Measurements from ENCODE around the gene C6orf47. TPM values are rescaled to one million over a fixed set of nuclear protein-coding genes. Genes with fewer than 3 reads are reported as not detected.

Gene C6orf47
- total RNA-seq, 1 experiment from 2014 or later = 17.8 TPM

DNA sequence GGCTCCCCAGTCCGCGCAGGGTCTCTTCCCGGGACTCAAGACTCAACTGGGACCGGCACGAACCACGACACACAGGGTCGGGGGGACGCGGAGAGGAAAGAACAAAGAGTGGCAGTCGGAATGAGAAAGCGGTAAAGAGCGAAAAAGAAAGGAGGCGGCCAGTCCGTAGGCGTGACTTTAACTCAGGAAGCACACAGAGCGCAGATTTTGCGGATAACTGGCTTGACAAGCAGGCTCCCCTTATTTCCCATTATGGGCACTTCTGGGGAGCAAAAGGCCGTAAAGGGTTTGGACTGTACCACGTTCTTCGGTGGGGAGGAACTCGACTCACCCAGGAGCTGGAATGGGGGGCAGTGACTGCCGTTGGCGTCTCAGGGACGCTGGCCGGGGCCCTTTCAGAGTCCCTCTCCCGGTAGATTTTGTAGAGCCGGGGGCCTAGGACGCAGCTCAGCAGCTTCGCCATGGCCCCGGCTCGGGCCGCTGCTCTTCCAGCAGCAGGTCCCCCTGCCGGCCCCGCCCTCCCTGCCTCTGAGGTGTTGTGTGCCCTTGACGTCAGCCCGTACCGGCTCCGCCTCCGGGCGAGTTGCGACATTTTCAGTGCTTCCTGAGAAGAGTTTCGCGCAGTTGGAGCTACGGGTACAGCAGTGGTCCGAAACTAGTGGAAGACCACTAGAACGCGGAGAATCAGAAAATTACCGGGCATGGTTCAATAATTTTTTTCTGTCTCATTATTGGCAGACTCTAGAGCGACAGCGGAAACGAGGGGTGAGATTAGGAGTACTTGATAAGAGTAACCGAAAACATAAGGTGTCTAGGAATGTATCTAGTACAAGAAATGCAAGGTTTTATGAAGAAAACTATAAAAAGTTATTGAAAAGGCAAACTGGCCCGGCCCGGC is 42.5 kb upstream of the C6orf47 start, which contains the start of gene ABHD16A:
ABHD16A (minus strand) TSS at position 506 of the 898 bp plus-strand sequence; CDS start at position 463, 43 bp downstream.
- Histone ChIP-seq H3K27me3 (ENCODE audit: insufficient read depth, low read depth) (no peaks in the 10 kb centered on the region), H3K4me3 (peak within 1 kb of the TSS; percentile 83), H4K20me1 (ENCODE audit: insufficient read depth) (no peaks in the 10 kb centered on the region), H3K4me1 (replicated peaks; ENCODE audit: insufficient read depth) (peaks cover 14% of the 10 kb centered on the region), H2AFZ (peak within 1 kb of the TSS; percentile 88), H3K79me2 (ENCODE audit: low read depth) (peaks cover 25% of the 10 kb centered on the region), H3K9me3 (ENCODE audit: insufficient read depth, low read depth) (no peaks in the 10 kb centered on the region), H3K4me2 (peak within 1 kb of the TSS; percentile 97), H3K9me2 (ENCODE audit: insufficient read depth) (no peaks in the 10 kb centered on the region), H3K36me3 (ENCODE audit: low read depth) (0 out of 2 replicates have a peak, but pooled peaks cover 3% of the 10 kb centered on the region), H3F3A (ENCODE audit: insufficient read depth, low read depth) (no peaks in the 10 kb centered on the region), H3K27ac (peak within 1 kb of the TSS; percentile 77)
- intact Hi-C loops (cut with micrococcal nuclease; ENCODE audit: unreplicated experiment) = loop anchor here (2.0 kb wide), 2 partner anchors 36 to 50 kb away; partner anchors contain the start of gene BAG6
- ChIA-PET CTCF (no interaction called here), POLR2A (ENCODE audit: unreplicated experiment) (interaction anchor here (0.5 to 0.7 kb wide), 4 partner anchors 17 to 487 kb away, joined by 3 to 15 read pairs (median 4); partner anchors contain the start of gene PBX2)
- DNase-seq = peak; percentile 93 to 96
- TSS peak; percentile 49 for BruUV-seq (replicated peaks)
- TF ChIP-seq EZH2 (IDR thresholded peaks at IDR 0.05; ENCODE audit: low read depth) = no peak
- TF ChIP-seq, protein P1, sequence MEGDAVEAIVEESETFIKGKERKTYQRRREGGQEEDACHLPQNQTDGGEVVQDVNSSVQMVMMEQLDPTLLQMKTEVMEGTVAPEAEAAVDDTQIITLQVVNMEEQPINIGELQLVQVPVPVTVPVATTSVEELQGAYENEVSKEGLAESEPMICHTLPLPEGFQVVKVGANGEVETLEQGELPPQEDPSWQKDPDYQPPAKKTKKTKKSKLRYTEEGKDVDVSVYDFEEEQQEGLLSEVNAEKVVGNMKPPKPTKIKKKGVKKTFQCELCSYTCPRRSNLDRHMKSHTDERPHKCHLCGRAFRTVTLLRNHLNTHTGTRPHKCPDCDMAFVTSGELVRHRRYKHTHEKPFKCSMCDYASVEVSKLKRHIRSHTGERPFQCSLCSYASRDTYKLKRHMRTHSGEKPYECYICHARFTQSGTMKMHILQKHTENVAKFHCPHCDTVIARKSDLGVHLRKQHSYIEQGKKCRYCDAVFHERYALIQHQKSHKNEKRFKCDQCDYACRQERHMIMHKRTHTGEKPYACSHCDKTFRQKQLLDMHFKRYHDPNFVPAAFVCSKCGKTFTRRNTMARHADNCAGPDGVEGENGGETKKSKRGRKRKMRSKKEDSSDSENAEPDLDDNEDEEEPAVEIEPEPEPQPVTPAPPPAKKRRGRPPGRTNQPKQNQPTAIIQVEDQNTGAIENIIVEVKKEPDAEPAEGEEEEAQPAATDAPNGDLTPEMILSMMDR (conservative IDR thresholded peaks at IDR 0.05) = no peak

GRCh38 chr6:31702405-31702818 is 41.8 kb upstream of the C6orf47 start:
- intact Hi-C loops (cut with micrococcal nuclease; ENCODE audit: unreplicated experiment) = loop anchor here (2.0 kb wide), 2 partner anchors 36 to 50 kb away; partner anchors contain the start of gene BAG6
- BruUV-seq (replicated peaks) = no TSS peak
- TF ChIP-seq, protein P1 (conservative IDR thresholded peaks at IDR 0.05) = no peak
- TF ChIP-seq EZH2 (IDR thresholded peaks at IDR 0.05; ENCODE audit: low read depth) = no peak
- ChIA-PET POLR2A (ENCODE audit: unreplicated experiment) (interaction anchor here (0.5 to 0.7 kb wide), 4 partner anchors 36 to 488 kb away, joined by 4 to 7 read pairs (median 4); partner anchors contain the start of genes HSPA1B and PBX2), CTCF (no interaction called here)
- H3K4me3 ChIP-seq = peak overlapping the region; percentile 83
- no peaks in the 10 kb centered on the region for H3F3A ChIP-seq (ENCODE audit: insufficient read depth, low read depth)
- peak overlapping the region; percentile 97 for H3K4me2 ChIP-seq
- H3K4me1 ChIP-seq (replicated peaks; ENCODE audit: insufficient read depth) = peaks cover 14% of the 10 kb centered on the region
- H3K9me2 ChIP-seq (ENCODE audit: insufficient read depth) = no peaks in the 10 kb centered on the region
- H2AFZ ChIP-seq = peak overlapping the region; percentile 88
- H3K9me3 ChIP-seq (ENCODE audit: insufficient read depth, low read depth) = no peaks in the 10 kb centered on the region
- H3K36me3 ChIP-seq (ENCODE audit: low read depth) = 0 out of 2 replicates have a peak, but pooled peaks cover 3% of the 10 kb centered on the region
- peak overlapping the region; percentile 77 for H3K27ac ChIP-seq
- no peak for DNase-seq
- H3K27me3 ChIP-seq (ENCODE audit: insufficient read depth, low read depth) = no peaks in the 10 kb centered on the region
- peaks cover 25% of the 10 kb centered on the region for H3K79me2 ChIP-seq (ENCODE audit: low read depth)
- no peaks in the 10 kb centered on the region; the same call in 1 of the 2 replicates for H4K20me1 ChIP-seq (ENCODE audit: insufficient read depth)

- Histone ChIP-seq H3K4me3 (peak overlapping the region; percentile 83), H3K27me3 (ENCODE audit: insufficient read depth, low read depth) (no peaks in the 10 kb centered on the region), H3K4me2 (peak overlapping the region; percentile 97), H4K20me1 (ENCODE audit: insufficient read depth) (no peaks in the 10 kb centered on the region; the same call in 1 of the 2 replicates), H3K79me2 (ENCODE audit: low read depth) (peaks cover 25% of the 10 kb centered on the region), H3K9me3 (ENCODE audit: insufficient read depth, low read depth) (no peaks in the 10 kb centered on the region), H3K27ac (peak overlapping the region; percentile 77; the same call in 1 of the 2 replicates), H3F3A (ENCODE audit: insufficient read depth, low read depth) (no peaks in the 10 kb centered on the region), H3K36me3 (ENCODE audit: low read depth) (peaks cover 4% of the 10 kb centered on the region; the same call in 1 of the 2 replicates), H2AFZ (peak overlapping the region; percentile 88), H3K9me2 (ENCODE audit: insufficient read depth) (no peaks in the 10 kb centered on the region), H3K4me1 (replicated peaks; ENCODE audit: insufficient read depth) (peaks cover 14% of the 10 kb centered on the region)
- POLR2A ChIA-PET (ENCODE audit: unreplicated experiment) = interaction anchor here (0.5 to 0.7 kb wide), 3 partner anchors 37 to 125 kb away, joined by 4 to 7 read pairs (median 5); partner anchors contain the start of gene HSPA1B
- DNase-seq = no peak
- BruUV-seq (replicated peaks) = no TSS peak
- CTCF ChIA-PET = interaction anchor here (0.6 kb wide), 1 partner anchor 156 kb away, joined by 3 read pairs; the partner anchor contains the start of gene ATP6V1G2
- intact Hi-C loops (cut with micrococcal nuclease; ENCODE audit: unreplicated experiment) = loop anchor here (2.0 kb wide), 2 partner anchors 37 to 49 kb away; partner anchors contain the start of gene BAG6
- TF ChIP-seq EZH2 (IDR thresholded peaks at IDR 0.05; ENCODE audit: low read depth) = no peak
- TF ChIP-seq, protein P1 (conservative IDR thresholded peaks at IDR 0.05) = no peak
These were observed 41.3 kb upstream of the C6orf47 start for GRCh38 chr6:31701666-31702404.
